Endothelial cell of umbilical vein (primary cell): ENCODE data around the gene CHTF8. TPM values are rescaled to one million over a fixed set of nuclear protein-coding genes. Genes with fewer than 3 reads are reported as not detected.

Source experiments
- BruUV-seq: library from RNA; stranded (reverse); fragments of 400-500 nt; replicated peaks from 2 replicates; lab custom pipeline; 2021; lab: Mats Ljungman, UMichigan
- CTCF ChIA-PET: fragments of 300-600, 350-600 bp; sonication (Branson Sonifier 250); formaldehyde crosslinking; loops from one replicate; lab custom pipeline; 2021; ENCODE audit warnings: antibody characterized with exemption, inconsistent platforms; lab: Charles Lee
- POLR2A ChIA-PET: fragments of 300-600, 350-600 bp; sonication (Branson Sonifier 250); formaldehyde crosslinking; loops from one replicate; lab custom pipeline; 2021; ENCODE audit warnings: antibody characterized with exemption, inconsistent platforms; lab: Charles Lee
- DNase-seq: peaks from one replicate; pipeline ENCODE4 v3.0.0-alpha.2; 2011; ENCODE audit warnings: low read depth, low spot score
- FAIRE-seq: peaks from 2 replicates; lab custom pipeline; 2011; peaks lifted over from hg19 to GRCh38; lab: Jason Lieb, UNC
- H2AFZ ChIP-seq: 2 replicates; pipeline ENCODE4 v1.6.0; 2012; ENCODE audit warnings: low read depth, low read length, control low read depth, inconsistent platforms
- H3K27ac ChIP-seq: 2 replicates; pipeline ENCODE4 v1.5.1; 2011; ENCODE audit warnings: low read depth, mild to moderate bottlenecking, control low read depth, low read length, moderate library complexity; ENCODE audit not compliant: insufficient read depth
- H3K27me3 ChIP-seq, 2 experiments: 2 replicates each; pipeline versions ENCODE4 v1.6.0 to v1.6.1; 2011; ENCODE audit warnings: low read length in 2 of 2, mixed read lengths in 1 of 2; ENCODE audit not compliant: control insufficient read depth in 2 of 2, insufficient read depth in 2 of 2
- H3K36me3 ChIP-seq, 2 experiments: 2 replicates in 1 of 2; 3 replicates in 1 of 2; pipeline ENCODE4 v1.5.1; 2011; ENCODE audit warnings: low read length in 2 of 2, mild to moderate bottlenecking in 1 of 2, moderate library complexity in 1 of 2; ENCODE audit not compliant: control insufficient read depth in 2 of 2, insufficient read depth in 2 of 2; ENCODE audit errors: extremely low read depth in 1 of 2
- H3K4me1 ChIP-seq: 3 replicates; pipeline ENCODE4 v1.5.1; 2011; ENCODE audit warnings: mild to moderate bottlenecking, low read length; ENCODE audit not compliant: control insufficient read depth, insufficient read depth; ENCODE audit errors: extremely low read depth
- H3K4me2 ChIP-seq: 2 replicates; pipeline ENCODE4 v1.6.1; 2011; ENCODE audit warnings: low read length, control low read depth, mixed read lengths; ENCODE audit not compliant: insufficient read depth
- H3K4me3 ChIP-seq, 3 experiments: fragments of 200-600 bp in 1 of 3; sonication (generic), shearing (Covaris generic) in 1 of 3; replicated peaks in 1 of 3; 2 replicates each; pipeline ENCODE4 v1.5.1; 2011 to 2016; ENCODE audit warnings: control low read depth in 3 of 3, low read length in 3 of 3, mild to moderate bottlenecking in 2 of 3, inconsistent platforms in 1 of 3, low read depth in 1 of 3, moderate library complexity in 1 of 3; ENCODE audit not compliant: insufficient read depth in 1 of 3
- H3K79me2 ChIP-seq: 2 replicates; pipeline ENCODE4 v1.6.0; 2012; ENCODE audit warnings: low read length, inconsistent platforms; ENCODE audit not compliant: control insufficient read depth, insufficient read depth
- H3K9ac ChIP-seq: replicated peaks from 2 replicates; pipeline ENCODE3; 2011; ENCODE audit warnings: low read length, control low read depth; ENCODE audit not compliant: insufficient read depth; ENCODE audit errors: extremely low read depth
- H3K9me1 ChIP-seq: replicated peaks from 3 replicates; pipeline ENCODE4 v1.6.0; 2011; ENCODE audit warnings: mild to moderate bottlenecking, low read length; ENCODE audit not compliant: control insufficient read depth, insufficient read depth; ENCODE audit errors: extremely low read depth
- H3K9me3 ChIP-seq: replicated peaks from 2 replicates; pipeline ENCODE4 v1.5.1; 2012; ENCODE audit warnings: low read length, inconsistent platforms; ENCODE audit not compliant: control insufficient read depth, insufficient read depth
- H4K20me1 ChIP-seq: replicated peaks from 2 replicates; pipeline ENCODE3; 2011; ENCODE audit warnings: mild to moderate bottlenecking, low read length; ENCODE audit not compliant: control insufficient read depth, insufficient read depth; ENCODE audit errors: extremely low read depth
- EZH2 ChIP-seq: IDR thresholded peaks from 2 replicates; pipeline ENCODE4 v1.6.1; 2012; ENCODE audit warnings: borderline replicate concordance, low read depth, mild to moderate bottlenecking, moderate library complexity, low read length, inconsistent platforms; ENCODE audit not compliant: severe bottlenecking
- FOS ChIP-seq: IDR thresholded peaks from 2 replicates; pipeline ENCODE4 v1.6.1; 2011; ENCODE audit warnings: mild to moderate bottlenecking, low read length, moderate library complexity, borderline replicate concordance; ENCODE audit not compliant: insufficient read depth
- GATA2 ChIP-seq: IDR thresholded peaks from 2 replicates; pipeline ENCODE4 v1.7.0; 2011; ENCODE audit warnings: low read depth, mild to moderate bottlenecking, moderate library complexity, mixed read lengths, low read length; ENCODE audit not compliant: insufficient read length, insufficient read depth
- JUN ChIP-seq: IDR thresholded peaks from 2 replicates; pipeline ENCODE4 v1.6.1; 2011; ENCODE audit warnings: borderline replicate concordance, low read depth; ENCODE audit not compliant: insufficient read length, insufficient read depth
- MYC ChIP-seq: IDR thresholded peaks from one replicate; pipeline ENCODE4 v1.6.1; 2011; ENCODE audit warnings: mild to moderate bottlenecking, low read depth, low read length
- POLR2A ChIP-seq: IDR thresholded peaks from 2 replicates; pipeline ENCODE4 v1.6.1; 2012; ENCODE audit warnings: low read depth, mild to moderate bottlenecking, control low read depth, low read length
- POLR2AphosphoS5 ChIP-seq: IDR thresholded peaks from 2 replicates; pipeline ENCODE4 v1.6.1; 2012; ENCODE audit warnings: low read depth, mild to moderate bottlenecking, control low read depth, low read length, moderate library complexity; ENCODE audit not compliant: insufficient read depth
- dilution Hi-C: fragments of 300-500 bp; cut with MboI; formaldehyde crosslinking; loops from one replicate; pipeline ENCODE4 v1.15.0; 2019; ENCODE audit warnings: low sequenced_read_pairs; ENCODE audit not compliant: extremely low pct_ligation_motif_present
- intact Hi-C: fragments of 100-400 bp; cut with micrococcal nuclease; formaldehyde crosslinking; loops from one replicate; pipeline ENCODE4 v1.10.0; 2022
- polyA plus RNA-seq, 4 experiments: library from polyadenylated mRNA; depleted of rRNA in 3 of 4; stranded (reverse) in 3 of 4; unstranded in 1 of 4; fragments of >200 nt; gene quantifications; 2 replicates each; pipeline versions ENCODE4 v1.2.1 to v1.2.3, GENCODE V29; 2011 to 2012; ENCODE audit warnings: missing spikeins in 1 of 4
- total RNA-seq: library from RNA; stranded (reverse); gene quantifications from 2 replicates; pipeline ENCODE4 v1.2.3, GENCODE V29; 2021
- TF ChIP-seq, protein P1 (sequence below), 2 donors: IDR thresholded peaks; 1 replicate in 1 of 2; 2 replicates in 1 of 2; pipeline ENCODE4 v1.5.1; 2011; ENCODE audit warnings: low read length in 2 of 2, mild to moderate bottlenecking in 2 of 2, moderate library complexity in 2 of 2, control low read depth in 1 of 2, inconsistent platforms in 1 of 2, low read depth in 1 of 2; ENCODE audit not compliant: insufficient read depth in 1 of 2; ENCODE audit errors: extremely low read depth in 1 of 2
- TF ChIP-seq, protein P2 (sequence below): IDR thresholded peaks from 2 replicates; pipeline ENCODE4 v1.6.1; 2011; ENCODE audit not compliant: insufficient read depth, insufficient read length

The CHTF8 gene
- total and polyA plus RNA-seq, 2 donors (not counting 3 experiments of a cell fraction or from before 2014, with no cell fraction given): 128 to 131 TPM

DNA sequence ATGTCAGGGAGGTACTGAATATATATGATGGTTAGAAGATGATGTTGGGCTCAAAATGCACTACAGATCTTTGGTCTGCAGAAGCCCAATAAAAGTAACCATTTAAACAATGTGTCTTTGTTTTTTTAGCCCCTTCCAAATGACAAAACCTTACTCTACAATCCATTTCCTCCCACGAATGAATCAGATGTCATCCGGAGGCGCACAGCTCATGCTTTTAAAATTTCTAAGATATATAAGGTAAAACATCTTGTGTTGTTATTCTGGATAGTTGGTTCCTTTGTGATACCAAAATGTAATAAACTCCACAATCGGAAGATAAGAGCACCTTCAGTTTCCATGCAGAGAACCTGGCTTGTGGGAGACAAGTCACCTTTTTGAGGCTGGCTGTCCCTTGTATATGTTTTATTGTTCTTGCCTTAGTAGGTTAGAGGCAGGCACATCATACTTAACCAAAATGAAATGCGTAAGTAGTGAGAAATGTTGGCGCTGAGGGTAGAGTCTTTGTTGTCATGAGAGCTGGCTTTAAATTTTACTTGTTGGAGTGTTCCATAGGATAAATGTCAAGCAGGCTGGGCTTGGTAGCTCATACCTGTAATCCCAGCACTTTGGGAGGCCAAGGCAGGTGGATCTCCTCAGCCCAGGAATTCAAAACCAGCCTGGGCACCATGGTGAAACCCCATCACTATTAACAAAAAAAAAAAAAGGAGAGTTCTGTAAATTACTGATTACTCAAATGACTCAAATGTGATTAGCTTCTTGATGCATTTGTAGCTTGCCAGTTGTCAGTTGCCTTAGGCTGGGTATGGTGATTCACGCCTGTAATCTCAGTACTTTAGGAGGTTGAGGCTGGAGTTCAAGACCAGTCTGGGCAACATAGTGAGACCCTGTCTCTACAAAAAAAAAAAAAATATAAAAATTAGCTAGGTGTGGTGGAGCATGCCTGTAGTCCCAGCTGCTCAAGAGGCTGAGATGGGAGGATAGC, 34.9 kb upstream of the CHTF8 start:
- intact Hi-C loops (loop anchor here (5.0 kb wide), 1 partner anchor 120 kb away; no protein-coding TSS in a partner anchor), dilution Hi-C loops (no loop called here)
- peaks cover 39% of the 10 kb centered on the region for H3K4me1 ChIP-seq
- peak; percentile 73 for FAIRE-seq
- BruUV-seq: TSS peak; percentile 49
- TF ChIP-seq, protein P1, sequence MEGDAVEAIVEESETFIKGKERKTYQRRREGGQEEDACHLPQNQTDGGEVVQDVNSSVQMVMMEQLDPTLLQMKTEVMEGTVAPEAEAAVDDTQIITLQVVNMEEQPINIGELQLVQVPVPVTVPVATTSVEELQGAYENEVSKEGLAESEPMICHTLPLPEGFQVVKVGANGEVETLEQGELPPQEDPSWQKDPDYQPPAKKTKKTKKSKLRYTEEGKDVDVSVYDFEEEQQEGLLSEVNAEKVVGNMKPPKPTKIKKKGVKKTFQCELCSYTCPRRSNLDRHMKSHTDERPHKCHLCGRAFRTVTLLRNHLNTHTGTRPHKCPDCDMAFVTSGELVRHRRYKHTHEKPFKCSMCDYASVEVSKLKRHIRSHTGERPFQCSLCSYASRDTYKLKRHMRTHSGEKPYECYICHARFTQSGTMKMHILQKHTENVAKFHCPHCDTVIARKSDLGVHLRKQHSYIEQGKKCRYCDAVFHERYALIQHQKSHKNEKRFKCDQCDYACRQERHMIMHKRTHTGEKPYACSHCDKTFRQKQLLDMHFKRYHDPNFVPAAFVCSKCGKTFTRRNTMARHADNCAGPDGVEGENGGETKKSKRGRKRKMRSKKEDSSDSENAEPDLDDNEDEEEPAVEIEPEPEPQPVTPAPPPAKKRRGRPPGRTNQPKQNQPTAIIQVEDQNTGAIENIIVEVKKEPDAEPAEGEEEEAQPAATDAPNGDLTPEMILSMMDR (IDR thresholded peaks at IDR 0.05; ENCODE audit: extremely low read depth in 1 of 2, insufficient read depth in 1 of 2, low read depth in 1 of 2, low read length in 2 of 2): no peak
- TF ChIP-seq EZH2: no peak
- no peak for TF ChIP-seq POLR2A
- TF ChIP-seq POLR2AphosphoS5: peak; percentile 63
- TF ChIP-seq GATA2: peak; percentile 40
- no peak for TF ChIP-seq MYC
- TF ChIP-seq, protein P2, sequence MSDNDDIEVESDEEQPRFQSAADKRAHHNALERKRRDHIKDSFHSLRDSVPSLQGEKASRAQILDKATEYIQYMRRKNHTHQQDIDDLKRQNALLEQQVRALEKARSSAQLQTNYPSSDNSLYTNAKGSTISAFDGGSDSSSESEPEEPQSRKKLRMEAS: no peak
- peak; percentile 87 for TF ChIP-seq FOS
- TF ChIP-seq JUN: peak; percentile 52
- POLR2A ChIA-PET: interaction anchor here (0.7 to 1.8 kb wide), 3 partner anchors 10 to 145 kb away, joined by 3 to 8 read pairs (median 5); no protein-coding TSS in a partner anchor
- no peak overlapping the region for H2AFZ ChIP-seq
- H3K9me1 ChIP-seq: no peaks in the 10 kb centered on the region
- DNase-seq: peak; percentile 66
- no peaks in the 10 kb centered on the region for H4K20me1 ChIP-seq
- CTCF ChIA-PET: interaction anchor here (0.7 to 4.9 kb wide), 16 partner anchors 9 to 121 kb away, joined by 3 to 49 read pairs (median 4); partner anchors contain the start of gene SNTB2
- peak overlapping the region; percentile 21 for H3K9ac ChIP-seq
- peaks cover 0 to 12% of the 10 kb centered on the region in 2 experiments for H3K36me3 ChIP-seq
- H3K4me3 ChIP-seq: no peak overlapping the region
- H3K4me2 ChIP-seq: peak overlapping the region; percentile 61
- no peaks in the 10 kb centered on the region for H3K27me3 ChIP-seq
- H3K27ac ChIP-seq: peak overlapping the region; percentile 85
- no peaks in the 10 kb centered on the region for H3K9me3 ChIP-seq
- no peaks in the 10 kb centered on the region for H3K79me2 ChIP-seq
